NCI-H2196 (cell line): ENCODE results near the gene TUBA1C.
"Not testable (repeated sequence)": the region's sequence is repeated elsewhere in the genome, so short reads cannot be mapped to it uniquely, and the experiment has no call there.

Experiments
- DNase-seq: peaks from one replicate; lab custom pipeline; 2025; ENCODE audit not compliant: unreplicated experiment; lab: John Stamatoyannopoulos, UW

Gene TUBA1C

DNA sequence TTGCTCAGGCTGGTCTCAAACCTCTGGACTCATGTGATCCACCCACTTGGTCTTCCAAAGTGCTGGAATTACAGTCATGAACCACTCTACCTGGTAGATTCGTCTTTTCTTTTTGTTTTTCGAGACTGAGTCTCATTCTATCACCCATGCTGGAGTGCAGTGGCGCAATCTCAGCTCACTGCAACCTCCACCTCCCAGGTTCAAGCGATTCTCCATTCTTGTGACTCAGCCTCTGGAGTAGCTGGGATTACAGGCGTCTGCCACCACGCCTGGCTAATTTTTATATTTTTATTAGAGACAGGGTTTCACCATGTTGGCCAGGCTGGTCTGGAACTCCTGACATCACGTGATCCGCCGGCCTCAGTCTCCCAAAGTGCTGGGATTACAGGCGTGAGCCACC is 9.4 kb upstream of the TUBA1C start:
- DNase-seq, result not testable (repeated sequence)

DNA sequence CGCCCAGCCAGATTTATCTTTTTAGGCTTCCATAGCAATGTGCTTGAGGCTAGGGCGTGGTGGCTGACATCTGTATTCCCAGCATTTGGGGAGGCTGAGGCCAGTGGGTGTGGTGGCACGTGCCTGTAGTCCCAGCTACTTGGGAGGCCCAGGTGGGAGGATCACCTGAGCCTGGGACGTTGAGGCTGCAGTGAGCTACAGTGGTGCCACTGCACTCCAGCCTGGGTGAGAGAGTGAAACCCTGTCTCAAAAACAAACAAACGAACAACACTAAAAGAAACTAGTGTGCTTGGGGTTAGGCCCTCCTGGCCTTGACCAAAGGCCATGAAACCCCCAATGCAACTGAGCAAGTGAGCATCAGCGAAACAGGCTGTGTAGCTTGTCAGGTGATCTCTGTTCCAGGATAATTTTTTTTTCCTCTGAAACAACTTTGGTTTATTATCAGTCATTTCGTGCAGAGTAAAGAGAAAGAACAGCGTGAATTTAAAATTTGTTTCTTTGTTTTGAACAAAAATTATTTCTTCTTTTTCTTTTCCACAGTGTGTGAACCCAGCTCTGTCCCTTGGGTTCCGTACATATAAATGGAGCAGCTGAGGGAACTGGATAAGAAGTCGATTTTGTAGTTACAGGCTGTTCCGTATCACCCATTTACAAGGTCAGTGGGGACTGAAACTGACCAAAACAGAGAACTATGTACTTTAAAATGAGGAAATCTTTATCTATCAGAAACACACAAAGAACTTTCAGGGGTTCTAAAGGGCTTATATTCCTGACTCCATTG is 8.8 kb upstream of the TUBA1C start:
- DNase-seq, result no peak

DNA sequence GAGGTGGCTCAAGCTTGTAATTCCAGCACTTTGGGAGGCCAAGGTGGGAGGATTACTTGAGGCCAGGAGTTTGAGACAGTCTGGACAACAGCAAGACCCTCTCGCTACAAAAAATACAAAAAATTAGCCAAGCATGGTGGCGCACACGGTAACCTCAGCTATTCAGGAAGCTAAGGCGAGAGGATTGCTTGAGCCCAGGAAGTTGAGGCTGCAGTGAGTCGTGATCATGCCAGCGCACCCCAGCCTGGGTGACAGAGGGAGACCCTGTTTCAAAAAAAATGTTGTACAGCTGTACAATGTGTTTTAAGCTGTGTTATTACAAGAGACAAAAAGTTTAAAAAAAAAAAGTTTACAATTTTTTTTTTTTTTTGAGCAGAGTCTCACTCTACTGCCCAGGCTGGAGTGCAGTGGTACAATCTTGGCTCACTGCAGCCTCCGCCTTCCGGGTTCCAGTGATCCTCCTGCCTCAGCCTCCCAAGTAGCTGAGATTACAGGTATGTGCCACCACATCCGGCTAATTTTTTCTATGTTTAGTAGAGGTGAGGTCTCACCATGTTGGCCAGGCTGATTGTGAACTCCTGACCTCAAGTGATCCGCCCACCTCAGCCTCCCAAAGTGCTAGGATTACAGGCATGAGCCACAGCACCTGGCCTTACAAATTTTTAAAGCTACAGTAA is 7.2 kb upstream of the TUBA1C start:
- not testable (repeated sequence) for DNase-seq

DNA sequence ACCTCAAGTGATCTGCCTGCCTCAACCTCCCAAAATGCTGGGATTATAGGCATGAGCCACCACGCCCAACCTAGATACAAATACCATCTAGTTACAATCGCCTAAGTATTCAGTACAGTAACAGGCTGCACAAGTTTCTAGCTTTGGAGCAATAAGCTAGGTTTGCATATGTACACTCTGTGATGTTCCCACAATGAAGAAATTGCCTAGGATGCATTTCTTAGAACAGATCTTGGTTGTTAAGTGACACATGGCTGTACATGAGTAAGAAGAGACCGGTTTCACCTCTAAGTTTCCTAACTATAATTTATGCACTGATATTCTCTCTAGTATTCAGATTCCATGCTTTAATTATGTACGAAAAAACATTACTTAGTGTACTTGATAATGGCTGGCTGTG is 5.4 kb upstream of the TUBA1C start:
- no peak for DNase-seq

DNA sequence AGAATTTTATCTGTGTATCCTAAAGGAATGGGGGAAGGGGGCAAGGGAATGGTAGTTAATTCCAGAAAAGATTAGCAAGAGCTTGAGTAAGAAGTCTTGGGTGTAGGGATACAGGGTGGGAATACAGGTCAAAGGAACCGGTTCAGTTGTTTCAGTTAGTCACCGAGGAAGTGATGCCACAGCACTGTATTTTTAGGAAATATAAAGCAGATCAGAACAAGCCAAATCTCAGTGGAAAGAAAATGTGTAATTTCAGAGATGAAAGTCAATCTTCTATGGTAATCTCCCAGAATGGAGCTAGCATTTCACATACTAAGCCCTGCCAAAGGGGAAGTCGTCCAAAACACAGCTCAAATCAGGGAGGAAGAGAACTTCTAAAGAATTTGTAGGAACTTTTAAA is 4.7 kb upstream of the TUBA1C start:
- DNase-seq, result no peak

DNA sequence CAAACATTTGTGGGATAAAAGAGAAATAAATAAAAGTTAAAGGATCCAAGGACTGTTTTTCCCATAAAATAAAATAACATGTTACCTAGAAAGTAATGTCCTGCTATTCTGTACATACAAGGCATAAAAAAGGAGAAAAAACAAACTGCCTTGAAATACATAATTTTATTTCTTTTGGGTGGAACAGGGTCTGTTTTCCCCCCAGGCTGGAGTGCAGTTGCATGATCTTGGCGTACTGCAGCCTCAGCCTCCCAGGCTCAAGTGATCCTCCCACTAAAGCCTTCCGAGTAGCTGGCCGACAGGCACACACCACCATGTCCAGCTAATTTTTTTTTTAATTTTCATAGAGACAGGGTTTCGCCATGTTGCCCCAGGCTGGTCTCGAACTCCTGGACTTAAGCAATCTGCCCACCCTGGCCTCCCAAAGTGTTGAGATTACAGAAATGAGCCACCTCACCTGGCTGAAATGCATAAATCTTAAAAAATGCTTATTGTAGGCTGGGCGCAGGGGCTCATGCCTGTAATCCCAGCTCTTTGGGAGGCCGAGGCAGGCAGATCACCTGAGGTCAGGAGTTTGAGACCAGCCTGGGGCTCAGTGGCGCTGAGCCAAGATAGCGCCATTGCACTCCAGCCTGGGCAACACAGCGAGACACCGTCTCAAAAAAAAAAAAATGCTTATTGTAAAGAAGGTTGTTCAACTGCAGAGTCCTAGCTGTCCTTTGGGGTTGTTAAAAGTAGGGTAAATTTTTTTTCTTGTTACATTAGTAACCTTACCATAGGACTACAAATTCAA is 4.1 kb upstream of the TUBA1C start:
- no peak for DNase-seq

DNA sequence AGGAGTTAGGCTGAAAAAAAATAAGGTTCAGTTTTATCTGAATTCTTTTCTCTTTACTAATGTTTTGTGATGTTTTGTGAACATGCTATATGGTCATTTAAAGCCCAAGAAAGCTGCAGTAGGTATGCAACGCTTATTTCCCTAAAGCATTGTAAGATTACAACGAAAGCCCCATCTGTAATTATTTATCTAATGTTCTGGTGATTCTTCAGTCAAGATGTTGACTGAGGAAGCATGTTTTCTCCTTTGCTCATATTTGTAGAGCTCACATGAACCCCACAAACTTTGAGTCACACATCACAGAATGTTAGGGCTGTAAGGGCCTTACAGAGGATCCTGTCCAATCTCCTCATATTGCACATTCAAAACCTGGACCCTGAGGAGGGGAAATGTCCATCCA is 3.2 kb upstream of the TUBA1C start:
- DNase-seq, result no peak

DNA sequence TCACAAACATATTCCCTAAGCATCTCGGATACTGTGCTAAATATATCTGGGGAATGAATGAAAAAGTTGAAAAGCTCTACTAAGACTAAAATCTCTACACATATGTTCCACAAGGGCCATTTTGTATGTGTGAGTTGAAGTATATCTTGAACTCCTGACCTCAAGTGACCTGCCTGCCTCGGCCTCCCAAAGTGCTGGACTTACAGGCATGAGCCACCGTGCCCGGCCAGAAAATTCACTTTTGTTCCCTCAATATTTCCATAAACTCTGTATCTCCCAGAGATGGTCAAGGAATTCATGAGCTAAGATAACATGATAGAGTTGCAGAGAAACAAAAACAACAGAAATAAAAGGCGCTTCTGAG is 1.5 kb upstream of the TUBA1C start:
- DNase-seq, result no peak

DNA sequence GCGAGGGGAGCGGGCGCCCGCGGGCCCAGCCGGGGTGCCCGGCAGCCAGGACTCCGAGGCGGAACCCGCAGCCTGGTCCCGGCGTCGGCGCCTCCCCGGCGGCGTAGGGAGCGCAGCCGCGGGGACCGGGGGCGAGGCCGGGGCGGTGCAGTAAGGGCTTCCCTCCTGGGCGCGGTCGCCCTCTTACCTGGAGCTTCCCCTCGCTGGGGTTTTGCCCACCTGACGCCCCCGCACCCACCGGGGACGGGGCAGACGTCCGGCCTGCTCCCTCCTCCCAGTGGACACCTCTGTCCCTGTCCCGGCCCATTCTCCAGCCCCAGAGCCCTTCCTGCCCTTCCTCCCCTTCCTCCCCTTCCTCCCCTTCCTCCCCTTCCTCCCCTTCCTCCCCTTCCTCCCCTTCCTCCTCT is 413 bp upstream of the TUBA1C start:
- DNase-seq, result peak; percentile 59

DNA sequence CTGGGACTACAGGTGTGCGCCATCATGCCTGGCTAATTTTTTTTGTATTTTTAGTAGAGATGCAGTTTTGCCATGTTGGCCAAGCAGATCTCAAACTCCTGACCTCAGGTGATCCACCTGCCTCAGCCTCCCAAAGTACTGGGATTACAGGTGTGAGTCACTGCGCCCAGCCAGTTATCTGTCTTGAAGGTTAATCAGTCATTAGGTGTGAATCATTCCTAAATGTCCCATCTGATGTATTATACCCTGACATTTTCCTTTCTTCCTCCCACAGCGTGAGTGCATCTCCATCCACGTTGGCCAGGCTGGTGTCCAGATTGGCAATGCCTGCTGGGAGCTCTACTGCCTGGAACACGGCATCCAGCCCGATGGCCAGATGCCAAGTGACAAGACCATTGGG is 4.3 kb downstream of the TUBA1C start:
- not testable (repeated sequence) for DNase-seq

DNA sequence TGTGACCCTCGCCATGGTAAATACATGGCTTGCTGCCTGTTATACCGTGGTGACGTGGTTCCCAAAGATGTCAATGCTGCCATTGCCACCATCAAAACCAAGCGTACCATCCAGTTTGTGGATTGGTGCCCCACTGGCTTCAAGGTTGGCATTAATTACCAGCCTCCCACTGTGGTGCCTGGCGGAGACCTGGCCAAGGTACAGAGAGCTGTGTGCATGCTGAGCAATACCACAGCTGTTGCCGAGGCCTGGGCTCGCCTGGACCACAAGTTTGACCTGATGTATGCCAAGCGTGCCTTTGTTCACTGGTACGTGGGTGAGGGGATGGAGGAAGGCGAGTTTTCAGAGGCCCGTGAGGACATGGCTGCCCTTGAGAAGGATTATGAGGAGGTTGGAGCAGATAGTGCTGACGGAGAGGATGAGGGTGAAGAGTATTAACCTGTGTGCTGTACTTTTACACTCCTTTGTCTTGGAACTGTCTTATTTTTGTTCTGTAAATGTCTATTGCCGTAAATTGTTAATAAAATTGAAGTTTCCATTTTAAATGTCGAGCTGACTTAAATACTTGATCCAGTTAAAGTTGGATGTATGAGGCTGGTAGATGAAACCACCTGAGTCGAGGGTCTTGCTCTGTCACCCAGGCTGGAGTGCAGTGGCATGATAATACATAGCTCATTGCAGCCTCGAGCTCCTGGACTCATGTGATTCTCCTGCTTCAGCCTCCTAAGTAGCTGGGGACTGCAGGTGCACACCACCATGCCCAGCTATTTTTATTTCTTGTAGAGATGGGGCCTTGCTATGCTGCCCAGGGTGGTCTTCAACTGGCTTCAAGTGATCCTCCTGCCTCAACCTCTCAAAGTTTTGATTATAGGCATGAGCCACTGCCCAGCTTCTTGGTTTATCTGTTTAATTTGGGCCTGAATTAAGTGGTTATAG is 8.2 kb downstream of the TUBA1C start:
- no peak for DNase-seq

DNA sequence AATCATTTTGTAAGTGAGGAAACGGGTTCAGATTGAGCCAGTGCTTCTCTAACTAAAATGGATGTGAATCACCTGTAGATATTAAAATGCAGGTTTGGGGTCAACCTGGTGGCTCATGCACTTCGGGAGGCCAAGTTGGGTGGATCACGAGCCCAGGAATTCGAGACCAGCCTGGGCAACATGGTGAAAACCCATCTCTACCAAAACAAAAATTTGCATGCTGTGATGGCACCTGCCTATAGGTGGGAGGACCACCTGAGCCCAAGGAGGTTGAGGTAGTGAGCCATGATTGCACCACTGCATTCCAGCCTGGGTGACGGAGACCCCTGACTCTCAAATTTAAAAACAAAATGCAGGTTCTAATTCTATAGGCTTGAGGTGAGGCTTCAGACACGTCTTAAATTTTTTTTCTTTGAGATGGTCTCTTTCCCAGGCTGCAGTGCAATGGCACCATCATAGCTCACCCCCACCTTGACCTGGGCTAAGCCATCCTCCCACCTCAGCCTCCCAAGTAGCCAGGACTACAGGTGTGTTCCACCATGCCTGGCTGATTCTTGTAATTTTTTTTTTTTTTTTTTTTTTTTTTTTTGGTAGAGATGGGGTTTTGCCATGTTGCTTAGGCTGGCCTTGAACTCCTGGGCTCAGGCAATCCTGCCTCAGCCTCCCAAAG is 9.0 kb downstream of the TUBA1C start:
- DNase-seq, result no peak

DNA sequence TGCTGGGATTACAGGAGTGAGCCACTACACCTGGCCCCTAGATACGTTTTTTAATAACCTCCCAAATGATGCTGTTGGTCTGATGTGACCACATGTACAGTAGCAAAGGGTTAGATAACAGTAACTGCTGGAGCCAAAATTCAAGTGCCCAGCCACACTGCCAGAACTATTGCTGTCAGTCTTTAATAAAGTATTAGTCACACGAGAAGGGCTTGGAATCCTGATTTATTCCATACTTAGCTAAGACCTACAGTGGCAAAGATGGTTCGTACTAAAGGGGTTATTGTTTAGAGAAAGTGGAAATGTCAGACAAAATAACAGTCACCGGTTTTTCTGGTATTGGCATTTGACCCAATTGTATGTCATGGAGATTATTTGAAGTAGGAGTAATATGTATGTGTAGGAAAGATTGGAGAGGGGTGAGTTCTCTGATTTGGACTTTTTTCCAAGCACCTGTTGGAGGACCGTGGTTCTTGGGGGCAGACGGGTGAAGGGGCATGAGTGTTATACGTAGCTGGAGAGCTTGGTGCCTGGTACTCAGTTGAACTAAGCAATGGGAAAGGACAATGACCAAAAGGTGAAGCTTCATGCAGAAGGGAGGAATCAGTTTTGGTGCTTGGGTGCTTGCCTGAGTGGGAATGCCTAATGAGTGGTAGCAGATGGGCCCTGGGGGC is 9.7 kb downstream of the TUBA1C start:
- DNase-seq, result no peak

DNA sequence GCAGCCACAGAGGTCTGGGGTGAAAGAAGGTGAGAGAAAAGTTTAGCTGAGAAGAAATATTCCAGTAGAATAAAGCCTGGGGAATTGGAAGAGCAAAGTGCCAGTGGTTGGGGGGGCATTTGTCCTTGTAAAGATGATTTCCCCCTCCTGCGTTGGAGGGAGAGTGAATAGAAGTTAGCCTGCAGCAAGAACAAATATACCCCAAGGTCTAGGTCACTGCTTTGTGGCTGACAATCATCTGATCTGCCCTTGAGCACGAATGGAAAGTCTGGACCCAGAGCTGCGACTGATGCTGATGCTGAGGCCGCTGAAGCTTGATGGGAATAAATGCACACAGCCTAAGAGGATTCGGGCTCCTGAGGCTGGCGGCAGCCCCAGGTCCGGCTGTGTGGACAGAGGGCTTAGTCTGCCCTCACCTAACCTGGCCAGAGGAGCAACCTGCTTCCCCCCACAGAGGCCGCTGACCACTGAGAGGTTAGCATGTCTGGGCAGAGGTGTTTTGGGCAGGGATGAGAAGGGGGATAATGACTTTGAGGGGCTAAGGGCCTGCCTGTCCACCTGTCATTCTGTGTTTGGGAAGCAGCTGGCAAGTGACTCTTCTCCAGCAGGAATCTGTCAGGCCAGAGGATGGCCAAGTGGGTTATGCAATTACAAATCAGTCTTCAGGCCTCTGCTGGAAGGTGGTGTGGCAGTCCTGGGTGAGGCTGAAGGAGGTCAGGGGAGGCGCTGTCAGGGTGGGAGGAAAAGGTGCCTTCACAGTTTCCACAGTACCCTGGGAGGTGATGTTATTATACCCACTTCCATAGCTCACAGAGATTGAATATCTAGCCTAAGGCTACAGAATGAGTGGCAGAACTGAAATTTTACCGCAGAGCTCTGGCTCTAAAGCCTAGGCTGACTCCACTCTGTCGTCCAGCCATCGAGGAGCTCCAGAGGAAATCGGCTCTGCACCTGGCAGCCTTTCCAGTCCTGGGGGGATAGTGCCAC is 11.7 kb downstream of the TUBA1C start:
- DNase-seq, result no peak

DNA sequence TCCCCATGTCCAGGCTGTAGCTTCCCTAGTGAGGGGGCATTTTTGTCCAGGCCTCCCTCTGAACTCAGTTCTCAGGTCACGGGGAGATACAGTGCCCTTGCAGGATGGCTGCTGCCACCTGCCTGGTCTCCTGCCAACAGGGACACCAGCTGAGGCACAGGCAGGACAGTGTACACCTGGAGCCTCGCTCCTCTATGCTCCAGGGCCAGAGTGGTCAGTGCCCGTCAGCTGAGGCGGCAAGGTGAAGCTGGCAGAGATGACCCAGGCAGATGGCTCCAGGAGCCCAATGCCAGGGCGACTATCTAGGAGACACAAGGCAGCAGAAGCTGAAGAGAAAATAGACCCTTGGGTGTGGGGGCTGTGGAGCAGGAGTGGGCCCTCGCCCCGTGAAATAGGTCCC is 12.6 kb downstream of the TUBA1C start:
- DNase-seq, result no peak

DNA sequence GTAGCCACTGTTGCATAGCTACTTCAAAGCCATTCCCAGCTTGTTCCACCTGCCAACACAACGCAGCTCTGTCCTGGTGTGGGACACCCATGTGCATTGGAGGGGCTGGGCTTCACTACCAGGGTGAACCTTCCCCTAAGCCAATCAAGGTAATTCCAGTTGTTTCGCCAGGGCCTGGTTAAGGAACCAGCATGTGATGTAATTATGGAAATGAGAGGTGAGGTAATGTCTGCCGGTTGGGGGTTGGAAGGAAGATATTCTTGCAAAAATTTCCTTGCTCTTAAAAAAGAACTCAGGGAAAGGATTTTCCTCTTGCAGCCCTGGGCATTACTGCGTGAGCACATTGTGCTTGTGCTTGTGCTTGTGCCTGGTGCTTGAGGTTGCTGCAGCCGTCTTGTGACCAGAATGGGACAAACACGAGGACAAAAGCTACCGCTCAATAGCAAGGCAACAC is 14.9 kb downstream of the TUBA1C start:
- DNase-seq, result peak; percentile 36

DNA sequence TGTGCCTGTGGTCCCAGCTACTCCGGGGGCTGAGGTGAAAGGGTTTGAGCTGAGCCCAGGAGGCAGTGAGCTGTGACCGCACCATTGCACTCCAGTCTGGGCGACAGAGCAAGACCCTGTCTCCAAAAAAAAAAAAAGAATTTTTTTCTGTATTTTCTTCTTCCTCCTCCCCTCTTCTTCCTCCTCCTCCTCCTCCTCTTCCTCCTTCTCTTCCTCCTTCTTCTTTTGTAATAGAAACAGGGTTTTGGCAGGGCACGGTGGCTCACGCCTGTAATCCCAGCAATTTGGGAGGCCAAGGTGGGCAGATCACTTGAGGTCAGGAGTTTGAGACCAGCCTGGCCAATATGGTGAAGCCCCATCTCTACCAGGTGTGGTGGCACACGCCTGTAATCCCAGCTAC is 15.7 kb downstream of the TUBA1C start:
- DNase-seq, result not testable (repeated sequence)

DNA sequence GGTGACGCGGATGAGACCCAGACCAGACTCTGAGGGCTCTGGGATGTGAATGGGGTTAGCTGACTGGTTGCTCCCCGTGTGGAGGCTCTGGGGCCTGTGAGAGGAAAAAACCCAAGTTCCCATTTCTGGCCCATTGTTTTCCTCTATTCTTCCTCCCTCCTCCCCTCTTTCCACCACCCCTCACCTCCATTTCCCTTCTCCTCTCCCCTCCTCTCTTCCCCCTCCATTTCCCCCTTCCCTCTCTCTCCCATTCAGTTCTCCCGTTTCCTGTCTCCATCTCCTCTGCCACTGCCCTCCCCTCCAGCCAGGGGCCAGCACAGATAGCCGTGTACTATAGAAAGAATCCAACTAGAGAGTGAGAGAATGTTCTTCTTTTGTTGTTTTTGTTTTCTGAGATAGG is 17.4 kb downstream of the TUBA1C start:
- no peak for DNase-seq
